HepG2 (cell line): ENCODE measurements around the gene RGS19. TPM values are rescaled to one million over a fixed set of nuclear protein-coding genes. Genes with fewer than 3 reads are reported as not detected.

ENCODE experiments used
- CEBPG ChIP-seq: IDR thresholded peaks from 2 replicates; pipeline ENCODE4 v1.6.1; 2016
- CHD4 ChIP-seq: fragments of 200-600 bp; sonication (generic); IDR thresholded peaks from 2 replicates; pipeline ENCODE4 v1.7.0; 2017; ENCODE audit warnings: mild to moderate bottlenecking, low read length, borderline replicate concordance
- GATAD1 ChIP-seq: IDR thresholded peaks from 2 replicates; pipeline ENCODE4 v1.6.1; 2016; ENCODE audit warnings: missing genetic modification reagents, missing compliant biosample characterization
- KLF16 ChIP-seq, 2 experiments: sonication (generic) in 1 of 2; formaldehyde crosslinking in 1 of 2; IDR thresholded peaks; 2 replicates each; pipeline versions ENCODE4 v1.6.1 to v1.8.0; 2016 to 2023; ENCODE audit warnings: missing genetic modification reagents in 2 of 2, missing compliant biosample characterization in 1 of 2
- MIXL1 ChIP-seq: IDR thresholded peaks from 2 replicates; pipeline ENCODE4 v1.6.1; 2016
- NR2F2 ChIP-seq: IDR thresholded peaks from 2 replicates; pipeline ENCODE4 v1.6.1; 2012; ENCODE audit warnings: low read depth, inconsistent platforms, borderline replicate concordance
- ONECUT2 ChIP-seq: sonication (generic); formaldehyde crosslinking; IDR thresholded peaks from 2 replicates; pipeline ENCODE4 v1.4.0; 2020; ENCODE audit warnings: missing genetic modification reagents
- PRDM4 ChIP-seq: sonication (generic); formaldehyde crosslinking; IDR thresholded peaks from 2 replicates; pipeline ENCODE4 v1.9.0; 2021; ENCODE audit warnings: missing genetic modification reagents, borderline replicate concordance
- SNRNP70 ChIP-seq: fragments of 200-400 bp; formaldehyde crosslinking; IDR thresholded peaks from 2 replicates; pipeline ENCODE4 v1.6.1; 2017; ENCODE audit warnings: mild to moderate bottlenecking, low read depth, low read length, moderate library complexity
- TEAD2 ChIP-seq: sonication (generic); formaldehyde crosslinking; IDR thresholded peaks from 2 replicates; pipeline ENCODE4 v1.9.0; 2021; ENCODE audit warnings: missing genetic modification reagents
- TEAD3 ChIP-seq: optimal IDR thresholded peaks from 2 replicates; pipeline ENCODE3; 2016; ENCODE audit warnings: borderline replicate concordance
- ZBTB20 ChIP-seq: sonication (generic); formaldehyde crosslinking; IDR thresholded peaks from 2 replicates; pipeline ENCODE4 v1.8.1; 2023; ENCODE audit warnings: missing genetic modification reagents, low read depth, mild to moderate bottlenecking, borderline replicate concordance
- ZBTB49 ChIP-seq: sonication (generic); formaldehyde crosslinking; IDR thresholded peaks from 2 replicates; pipeline ENCODE4 v1.4.0; 2020; ENCODE audit warnings: missing genetic modification reagents, borderline replicate concordance
- ZFP62 ChIP-seq: sonication (generic); formaldehyde crosslinking; IDR thresholded peaks from 2 replicates; pipeline ENCODE4 v1.4.0; 2020; ENCODE audit warnings: missing genetic modification reagents
- ZNF557 ChIP-seq: sonication (generic); formaldehyde crosslinking; IDR thresholded peaks from 2 replicates; pipeline ENCODE4 v1.4.0; 2020; ENCODE audit warnings: missing genetic modification reagents
- ZNF598 ChIP-seq: sonication (generic); formaldehyde crosslinking; IDR thresholded peaks from 2 replicates; pipeline ENCODE4 v1.5.1; 2020; ENCODE audit warnings: mild to moderate bottlenecking, missing genetic modification reagents, borderline replicate concordance
- ZNF710 ChIP-seq: sonication (generic); formaldehyde crosslinking; IDR thresholded peaks from 2 replicates; pipeline ENCODE4 v1.5.0; 2020; ENCODE audit warnings: mild to moderate bottlenecking, missing genetic modification reagents, borderline replicate concordance
- ZNF737 ChIP-seq: sonication (generic); formaldehyde crosslinking; IDR thresholded peaks from 2 replicates; pipeline ENCODE4 v1.5.0; 2020; ENCODE audit warnings: missing genetic modification reagents, mild to moderate bottlenecking, borderline replicate concordance
- ZNF776 ChIP-seq: sonication (generic); formaldehyde crosslinking; IDR thresholded peaks from 2 replicates; pipeline ENCODE4 v1.4.0; 2020; ENCODE audit warnings: mild to moderate bottlenecking, missing genetic modification reagents
- ZNF781 ChIP-seq: sonication (generic); formaldehyde crosslinking; IDR thresholded peaks from 2 replicates; pipeline ENCODE4 v1.5.1; 2020; ENCODE audit warnings: borderline replicate concordance, mild to moderate bottlenecking, missing genetic modification reagents; ENCODE audit errors: not compliant biosample characterization
- ZNF784 ChIP-seq: sonication (generic); formaldehyde crosslinking; IDR thresholded peaks from 2 replicates; pipeline ENCODE4 v1.5.1; 2020; ENCODE audit warnings: missing genetic modification reagents, mild to moderate bottlenecking, borderline replicate concordance
- ZSCAN21 ChIP-seq: sonication (generic); formaldehyde crosslinking; IDR thresholded peaks from 2 replicates; pipeline ENCODE4 v1.8.0; 2022; ENCODE audit warnings: mild to moderate bottlenecking, missing genetic modification reagents, moderate library complexity, borderline replicate concordance
- polyA plus RNA-seq, 8 experiments: library from polyadenylated mRNA; depleted of rRNA in 3 of 8; stranded (reverse) in 7 of 8; unstranded in 1 of 8; fragments of >200 nt; fragmentation: Illumina TruSeq in 4 of 8; extraction: Trizol in 4 of 8; gene quantifications; 2 replicates each; pipeline versions ENCODE4 v1.2.1 to v1.2.3, GENCODE V29; 2011 to 2016; ENCODE audit warnings: low read depth in 4 of 8, missing spikeins in 1 of 8, mixed read lengths in 1 of 8; ENCODE audit not compliant: insufficient read depth in 1 of 8
- total RNA-seq, 5 experiments: library from RNA; depleted of rRNA; stranded (reverse); fragments of >200 nt; fragmentation: Illumina TruSeq; extraction: Trizol; gene quantifications; 2 replicates each; pipeline ENCODE4 v1.2.3, GENCODE V29; 2016; ENCODE audit warnings: low read depth in 1 of 5

The RGS19 gene
- total and polyA plus RNA-seq, 2 of the 13 experiments (the other 11 are each of a cell fraction or from before 2014, with no cell fraction given): 10.7 to 11.9 TPM

GRCh38 chr20:64042054-64042781 is 37.1 kb downstream of the RGS19 start (continued):
- no peak for TF ChIP-seq TEAD3
- no peak for TF ChIP-seq ZNF784 (CRISPR knock-in tag)
- TF ChIP-seq PRDM4 (CRISPR knock-in tag): no peak
- TF ChIP-seq ZNF776 (CRISPR knock-in tag): peak; percentile 74; the same call in 1 of the 2 replicates
- TF ChIP-seq ONECUT2 (CRISPR knock-in tag): 0 out of 2 replicates have a peak, but pooled peaks have one; percentile 7
- TF ChIP-seq SNRNP70: no peak
- no peak for TF ChIP-seq ZBTB49
- TF ChIP-seq ZFP62: no peak
- TF ChIP-seq ZNF710 (CRISPR knock-in tag): 0 out of 2 replicates have a peak, but pooled peaks have one; percentile 22
- peak in 1 of 2 experiments; percentile 74; a peak in 1 of 4 replicates for TF ChIP-seq KLF16 (CRISPR knock-in tag; IDR thresholded peaks at IDR 0.05)
- TF ChIP-seq GATAD1 (CRISPR knock-in tag): peak; percentile 43
- TF ChIP-seq MIXL1 (CRISPR knock-in tag): 0 out of 2 replicates have a peak, but pooled peaks have one; percentile 44
- no peak for TF ChIP-seq ZNF737 (CRISPR knock-in tag)
- no peak; the same call in 1 of the 2 replicates for TF ChIP-seq ZNF598 (CRISPR knock-in tag)
- 0 out of 2 replicates have a peak, but pooled peaks have one; percentile 13 for TF ChIP-seq ZBTB20 (CRISPR knock-in tag)
- TF ChIP-seq ZNF557 (CRISPR knock-in tag): no peak
- no peak for TF ChIP-seq NR2F2
- TF ChIP-seq ZNF781 (CRISPR knock-in tag): no peak
- no peak for TF ChIP-seq TEAD2 (CRISPR knock-in tag)
- peak; percentile 47 for TF ChIP-seq ZSCAN21 (CRISPR knock-in tag)
- TF ChIP-seq CEBPG (CRISPR knock-in tag): no peak
- no peak for TF ChIP-seq CHD4
